Tibial nerve (tissue), 4 donors: ENCODE measurements around the gene CERS6. TPM values are rescaled to one million over a fixed set of nuclear protein-coding genes. Genes with fewer than 3 reads are reported as not detected.

Source experiments
- DNase-seq, 2 donors: peaks; one replicate each; pipeline ENCODE4 v3.0.0-alpha.2; 2019; ENCODE audit warnings: low spot score in 2 of 2
- H3K27ac ChIP-seq, 4 donors: fragments of 200-600 bp; sonication (generic) in 3 of 4; one replicate each; pipeline ENCODE4 v1.5.1; 2017 to 2019; ENCODE audit warnings: mild to moderate bottlenecking in 1 of 4
- H3K27me3 ChIP-seq, 2 donors: fragments of 200-600 bp; sonication (generic) in 1 of 2; one replicate each; pipeline versions ENCODE4 v1.5.1 to v1.6.0; 2017 to 2019
- H3K36me3 ChIP-seq, 3 donors: fragments of 200-600 bp; sonication (generic); one replicate each; pipeline ENCODE4 v1.5.1; 2018 to 2019
- H3K4me1 ChIP-seq, 4 donors: fragments of 200-600 bp; sonication (generic) in 3 of 4; one replicate each; pipeline ENCODE4 v1.5.1; 2017 to 2019
- H3K4me3 ChIP-seq, 4 donors: fragments of 200-600 bp; sonication (generic) in 3 of 4; one replicate each; pipeline ENCODE4 v1.5.1; 2017 to 2019; ENCODE audit warnings: mild to moderate bottlenecking in 1 of 4, moderate library complexity in 1 of 4
- H3K9me3 ChIP-seq, 4 donors: fragments of 200-600 bp; sonication (generic) in 3 of 4; one replicate each; pipeline ENCODE4 v1.5.1; 2017 to 2019
- EP300 ChIP-seq, 2 donors: sonication (generic); formaldehyde crosslinking; IDR thresholded peaks; one replicate each; pipeline ENCODE4 v1.6.1; 2017; ENCODE audit warnings: antibody characterized with exemption in 2 of 2, mild to moderate bottlenecking in 1 of 2
- POLR2A ChIP-seq, 2 donors: fragments of 450-650 bp; IDR thresholded peaks; one replicate each; pipeline ENCODE4 v1.6.1; 2017; ENCODE audit warnings: antibody characterized with exemption in 2 of 2, mild to moderate bottlenecking in 2 of 2, moderate library complexity in 2 of 2
- WGBS, 2 donors: methylation state at CpG; one replicate each; pipeline ENCODE4 v1.1.5; 2018; 5-methylcytosine and 5-hydroxymethylcytosine counted together
- total RNA-seq, 4 donors: library from RNA; depleted of rRNA; stranded (reverse); fragments of >200 nt; gene quantifications; one replicate each; pipeline ENCODE4 v1.1.0, GENCODE V29; 2016
- TF ChIP-seq, protein P1 (sequence below), 5 experiments: fragments of 200-600 bp in 3 of 5; fragments of 450-650 bp in 2 of 5; sonication (generic) in 3 of 5; IDR thresholded peaks; one replicate each; pipeline ENCODE4 v1.5.1; 2016 to 2019; ENCODE audit warnings: antibody characterized with exemption in 5 of 5, mild to moderate bottlenecking in 3 of 5, moderate library complexity in 2 of 5

Gene CERS6
- total RNA-seq, 4 donors from 2014 or later = 37.7 to 38.7 (median 37.8) TPM

GRCh38 chr2:168730344-168730743, 274.3 kb downstream of the CERS6 start:
- 78 to 82% methylated on average over 4 of the region's 4 CpGs for WGBS, 2 donors
- TF ChIP-seq, protein P1, sequence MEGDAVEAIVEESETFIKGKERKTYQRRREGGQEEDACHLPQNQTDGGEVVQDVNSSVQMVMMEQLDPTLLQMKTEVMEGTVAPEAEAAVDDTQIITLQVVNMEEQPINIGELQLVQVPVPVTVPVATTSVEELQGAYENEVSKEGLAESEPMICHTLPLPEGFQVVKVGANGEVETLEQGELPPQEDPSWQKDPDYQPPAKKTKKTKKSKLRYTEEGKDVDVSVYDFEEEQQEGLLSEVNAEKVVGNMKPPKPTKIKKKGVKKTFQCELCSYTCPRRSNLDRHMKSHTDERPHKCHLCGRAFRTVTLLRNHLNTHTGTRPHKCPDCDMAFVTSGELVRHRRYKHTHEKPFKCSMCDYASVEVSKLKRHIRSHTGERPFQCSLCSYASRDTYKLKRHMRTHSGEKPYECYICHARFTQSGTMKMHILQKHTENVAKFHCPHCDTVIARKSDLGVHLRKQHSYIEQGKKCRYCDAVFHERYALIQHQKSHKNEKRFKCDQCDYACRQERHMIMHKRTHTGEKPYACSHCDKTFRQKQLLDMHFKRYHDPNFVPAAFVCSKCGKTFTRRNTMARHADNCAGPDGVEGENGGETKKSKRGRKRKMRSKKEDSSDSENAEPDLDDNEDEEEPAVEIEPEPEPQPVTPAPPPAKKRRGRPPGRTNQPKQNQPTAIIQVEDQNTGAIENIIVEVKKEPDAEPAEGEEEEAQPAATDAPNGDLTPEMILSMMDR (IDR thresholded peaks at IDR 0.05) = no peak
- no peak for TF ChIP-seq EP300 (IDR thresholded peaks at IDR 0.05)
- TF ChIP-seq POLR2A (IDR thresholded peaks at IDR 0.05) = no peak
- Histone ChIP-seq H3K4me1 (no peaks in the 10 kb centered on the region), H3K27ac (no peak overlapping the region), H3K4me3 (no peak overlapping the region), H3K27me3 (no peaks in the 10 kb centered on the region), H3K36me3 (peaks cover 0 to under 1% (median 0%) of the 10 kb centered on the region in 3 donors), H3K9me3 (no peaks in the 10 kb centered on the region)
- DNase-seq = no peak

- Histone ChIP-seq H3K4me3 (no peak overlapping the region), H3K27ac (no peak overlapping the region), H3K4me1 (no peaks in the 10 kb centered on the region), H3K27me3 (no peaks in the 10 kb centered on the region), H3K9me3 (no peaks in the 10 kb centered on the region), H3K36me3 (no peaks in the 10 kb centered on the region)
- 66 to 71% methylated on average over 2 of the region's 2 CpGs for WGBS, 2 donors
- DNase-seq = no peak
- TF ChIP-seq EP300 (IDR thresholded peaks at IDR 0.05) = no peak
- TF ChIP-seq, protein P1 (IDR thresholded peaks at IDR 0.05) = no peak
- TF ChIP-seq POLR2A (IDR thresholded peaks at IDR 0.05) = no peak
Observed at GRCh38 chr2:168731002-168731401, 274.9 kb downstream of the CERS6 start.

DNA sequence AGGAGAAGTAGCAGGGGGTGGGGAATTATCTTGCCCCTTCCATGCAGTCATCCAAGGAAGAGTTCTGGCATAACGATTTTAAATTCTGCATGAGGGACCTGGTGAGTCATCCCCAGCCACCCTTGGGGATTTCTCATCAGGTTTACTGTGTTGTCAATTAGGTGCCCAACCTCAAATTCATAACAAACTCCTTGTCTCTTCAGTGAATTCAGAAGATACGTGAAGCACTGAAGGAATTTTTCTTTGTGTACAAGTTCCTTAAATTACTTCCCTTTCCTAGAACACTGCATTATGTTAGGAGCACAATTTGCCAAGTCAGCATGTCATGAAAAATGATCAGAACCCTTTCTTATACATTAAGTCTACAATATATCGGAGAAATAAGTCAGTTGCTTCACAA, 275.5 kb downstream of the CERS6 start:
- H3K27me3 ChIP-seq = no peaks in the 10 kb centered on the region
- WGBS, 2 donors = 67 to 76% methylated on average over 3 of the region's 3 CpGs
- no peak for DNase-seq
- no peak overlapping the region for H3K27ac ChIP-seq
- TF ChIP-seq, protein P1 (IDR thresholded peaks at IDR 0.05) = no peak
- no peak for TF ChIP-seq EP300 (IDR thresholded peaks at IDR 0.05)
- no peak for TF ChIP-seq POLR2A (IDR thresholded peaks at IDR 0.05)
- no peaks in the 10 kb centered on the region for H3K36me3 ChIP-seq
- no peaks in the 10 kb centered on the region for H3K4me1 ChIP-seq
- H3K9me3 ChIP-seq = no peaks in the 10 kb centered on the region
- H3K4me3 ChIP-seq = no peak overlapping the region

GRCh38 chr2:168732100-168732499, 276.0 kb downstream of the CERS6 start:
- DNase-seq = no peak

GRCh38 chr2:168732506-168732905, 276.4 kb downstream of the CERS6 start:
- Histone ChIP-seq H3K4me1 (no peaks in the 10 kb centered on the region), H3K9me3 (no peaks in the 10 kb centered on the region), H3K36me3 (no peaks in the 10 kb centered on the region), H3K27me3 (no peaks in the 10 kb centered on the region), H3K27ac (no peak overlapping the region), H3K4me3 (no peak overlapping the region)
- TF ChIP-seq EP300 (IDR thresholded peaks at IDR 0.05) = no peak
- TF ChIP-seq POLR2A (IDR thresholded peaks at IDR 0.05) = no peak
- TF ChIP-seq, protein P1 (IDR thresholded peaks at IDR 0.05) = no peak
- DNase-seq = no peak

More at GRCh38 chr2:168732100-168732499, 276.0 kb downstream of the CERS6 start:
- Histone ChIP-seq H3K9me3 (no peaks in the 10 kb centered on the region), H3K27me3 (no peaks in the 10 kb centered on the region), H3K36me3 (no peaks in the 10 kb centered on the region), H3K27ac (no peak overlapping the region), H3K4me3 (no peak overlapping the region), H3K4me1 (no peaks in the 10 kb centered on the region)
- TF ChIP-seq, protein P1 (IDR thresholded peaks at IDR 0.05) = no peak
- no peak for TF ChIP-seq EP300 (IDR thresholded peaks at IDR 0.05)
- WGBS, 2 donors = 89 to 95% methylated on average over 2 of the region's 2 CpGs
